ENCODE measurements around the gene ALCAM. TPM values are rescaled to one million over a fixed set of nuclear protein-coding genes. Genes with fewer than 3 reads are reported as not detected.

ALCAM gene
- total RNA-seq, 1 donor from 2014 or later: 28.6 TPM

GRCh38 chr3:105532251-105532650 lies 165.5 kb downstream of the ALCAM start:
- H3K36me3 Mint-ChIP-seq (ENCODE audit: insufficient read depth): peaks cover 4% of the 10 kb centered on the region
- H3K4me3 Mint-ChIP-seq (ENCODE audit: low read depth): no peak overlapping the region
- H3K9me3 Mint-ChIP-seq (ENCODE audit: low read depth): no peaks in the 10 kb centered on the region
- no peaks in the 10 kb centered on the region for H3K27me3 Mint-ChIP-seq
- no peak for DNase-seq (ENCODE audit: low spot score, unreplicated experiment)
- no peak overlapping the region for H3K27ac Mint-ChIP-seq
- no peaks in the 10 kb centered on the region for H3K4me1 Mint-ChIP-seq (ENCODE audit: low read depth)
- no peak for TF ChIP-seq CTCF (IDR thresholded peaks at IDR 0.05; ENCODE audit: unreplicated experiment)

GRCh38 chr3:105533960-105534359 lies 167.3 kb downstream of the ALCAM start:
- H3K27ac Mint-ChIP-seq: no peak overlapping the region
- H3K4me1 Mint-ChIP-seq (ENCODE audit: low read depth): peaks cover 7% of the 10 kb centered on the region
- no peak overlapping the region for H3K4me3 Mint-ChIP-seq (ENCODE audit: low read depth)
- no peak for TF ChIP-seq CTCF (IDR thresholded peaks at IDR 0.05; ENCODE audit: unreplicated experiment)
- DNase-seq (ENCODE audit: low spot score, unreplicated experiment): no peak
- H3K27me3 Mint-ChIP-seq: no peaks in the 10 kb centered on the region
- no peaks in the 10 kb centered on the region for H3K9me3 Mint-ChIP-seq (ENCODE audit: low read depth)
- H3K36me3 Mint-ChIP-seq (ENCODE audit: insufficient read depth): peaks cover 4% of the 10 kb centered on the region

- no peaks in the 10 kb centered on the region for H3K9me3 Mint-ChIP-seq (ENCODE audit: low read depth)
- no peak for TF ChIP-seq CTCF (IDR thresholded peaks at IDR 0.05; ENCODE audit: unreplicated experiment)
- H3K4me1 Mint-ChIP-seq (ENCODE audit: low read depth): peaks cover 7% of the 10 kb centered on the region
- H3K27ac Mint-ChIP-seq: no peak overlapping the region
- no peak for DNase-seq (ENCODE audit: low spot score, unreplicated experiment)
- H3K27me3 Mint-ChIP-seq: no peaks in the 10 kb centered on the region
- peaks cover 4% of the 10 kb centered on the region for H3K36me3 Mint-ChIP-seq (ENCODE audit: insufficient read depth)
- no peak overlapping the region for H3K4me3 Mint-ChIP-seq (ENCODE audit: low read depth)
Observed at GRCh38 chr3:105534491-105534890, 167.8 kb downstream of the ALCAM start.

GRCh38 chr3:105537371-105538080 lies 170.8 kb downstream of the ALCAM start:
- DNase-seq (ENCODE audit: low spot score, unreplicated experiment): no peak
- Mint-ChIP-seq H3K27ac (no peak overlapping the region), H3K27me3 (no peaks in the 10 kb centered on the region), H3K4me1 (ENCODE audit: low read depth) (peaks cover 7% of the 10 kb centered on the region), H3K36me3 (ENCODE audit: insufficient read depth) (peaks cover 6% of the 10 kb centered on the region), H3K9me3 (ENCODE audit: low read depth) (no peaks in the 10 kb centered on the region), H3K4me3 (ENCODE audit: low read depth) (no peak overlapping the region)
- TF ChIP-seq CTCF (IDR thresholded peaks at IDR 0.05; ENCODE audit: unreplicated experiment): no peak

GRCh38 chr3:105538483-105538882 lies 171.8 kb downstream of the ALCAM start:
- Mint-ChIP-seq H3K9me3 (ENCODE audit: low read depth) (no peaks in the 10 kb centered on the region), H3K36me3 (ENCODE audit: insufficient read depth) (peaks cover 6% of the 10 kb centered on the region), H3K4me3 (ENCODE audit: low read depth) (no peak overlapping the region), H3K4me1 (ENCODE audit: low read depth) (peaks cover 7% of the 10 kb centered on the region), H3K27me3 (no peaks in the 10 kb centered on the region), H3K27ac (no peak overlapping the region)
- TF ChIP-seq CTCF (IDR thresholded peaks at IDR 0.05; ENCODE audit: unreplicated experiment): no peak
- no peak for DNase-seq (ENCODE audit: low spot score, unreplicated experiment)
